ENCODE results near the gene GNG14. TPM values are rescaled to one million over a fixed set of nuclear protein-coding genes. Genes with fewer than 3 reads are reported as not detected.

The GNG14 gene
- not detected in 2 replicates for total RNA-seq

DNA sequence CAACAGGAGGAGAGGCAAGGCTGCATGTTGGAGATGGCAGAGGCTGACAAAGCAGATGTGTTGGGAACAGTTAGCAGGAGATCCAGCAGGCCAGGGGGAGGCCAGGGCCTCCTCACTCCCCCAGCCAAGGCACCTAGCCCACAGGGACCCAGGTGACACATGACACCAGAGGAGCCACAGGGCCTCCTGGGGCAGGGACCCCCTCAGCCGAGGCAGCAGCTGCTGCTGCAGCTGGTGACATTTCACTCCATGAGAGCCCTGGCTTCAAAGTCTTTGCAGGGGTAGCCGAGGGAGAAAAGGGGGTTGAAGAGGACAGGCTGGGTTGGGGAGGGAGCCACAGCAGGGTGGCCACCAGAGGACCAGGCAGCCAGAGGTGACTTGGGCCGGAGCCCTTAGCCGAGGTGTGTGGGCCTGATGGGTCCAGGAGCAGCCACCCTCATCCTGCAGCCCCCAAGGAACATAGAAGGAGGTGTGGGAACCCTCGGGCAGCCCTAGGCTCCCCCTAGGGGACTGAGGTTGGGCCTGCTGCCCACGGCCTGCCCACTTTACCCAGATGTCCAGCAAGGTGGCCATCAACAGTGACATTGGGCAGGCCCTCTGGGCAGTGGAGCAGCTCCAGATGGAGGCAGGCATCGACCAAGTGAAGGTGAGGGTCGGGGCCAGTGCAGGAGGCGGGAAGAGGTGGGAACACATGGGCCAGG, at the start of gene GNG14:
GNG14 (plus strand) TSS at position 503 of the 701 bp plus-strand sequence; CDS start at position 554, 51 bp downstream.

DNA sequence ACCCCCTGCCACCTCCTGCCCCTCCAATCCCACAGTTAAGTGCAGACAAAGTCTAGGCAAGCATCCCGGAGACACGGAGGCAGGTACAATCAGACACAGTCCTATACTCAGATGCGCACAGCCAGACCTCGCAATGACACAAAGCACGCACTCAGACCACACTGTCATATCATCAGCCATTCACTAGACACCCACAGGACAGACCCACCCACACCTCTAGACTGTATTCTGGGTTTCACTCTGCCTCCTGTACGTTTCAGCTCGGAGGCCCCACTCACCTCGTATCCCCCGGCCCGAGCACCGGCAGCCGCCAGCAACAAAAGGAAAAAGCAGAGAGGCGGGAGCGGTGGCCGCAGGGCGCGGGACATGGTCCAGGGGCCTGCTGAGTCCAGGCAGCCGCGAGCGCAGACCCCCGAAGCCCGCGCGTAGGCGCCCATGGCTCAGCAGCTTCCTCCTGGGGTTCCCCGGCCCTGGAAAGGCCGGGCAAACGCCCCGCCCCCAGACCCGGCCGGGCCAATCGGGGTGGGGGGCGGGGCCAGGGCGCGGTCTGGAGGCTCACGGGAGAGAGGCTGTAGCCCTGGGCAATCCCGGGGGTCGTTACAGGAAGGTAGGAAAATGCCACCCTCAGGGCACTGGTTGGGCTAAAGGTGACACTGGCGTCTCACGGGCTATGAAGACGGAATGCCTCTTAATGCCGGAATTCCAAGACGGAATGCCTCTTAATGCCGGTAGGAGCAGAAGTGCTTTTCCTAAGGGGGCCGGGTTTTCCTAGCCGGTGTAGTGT, 21.3 kb upstream of the GNG14 start, which contains the start of the genes MAN2B1 and WDR83:
MAN2B1 (minus strand) TSS at position 478 of the 784 bp plus-strand sequence; CDS start at position 437, 41 bp downstream.
WDR83 (plus strand) TSS at position 543 of the 784 bp plus-strand sequence. CDS start 2,984 bp downstream, outside the sequence.

DNA sequence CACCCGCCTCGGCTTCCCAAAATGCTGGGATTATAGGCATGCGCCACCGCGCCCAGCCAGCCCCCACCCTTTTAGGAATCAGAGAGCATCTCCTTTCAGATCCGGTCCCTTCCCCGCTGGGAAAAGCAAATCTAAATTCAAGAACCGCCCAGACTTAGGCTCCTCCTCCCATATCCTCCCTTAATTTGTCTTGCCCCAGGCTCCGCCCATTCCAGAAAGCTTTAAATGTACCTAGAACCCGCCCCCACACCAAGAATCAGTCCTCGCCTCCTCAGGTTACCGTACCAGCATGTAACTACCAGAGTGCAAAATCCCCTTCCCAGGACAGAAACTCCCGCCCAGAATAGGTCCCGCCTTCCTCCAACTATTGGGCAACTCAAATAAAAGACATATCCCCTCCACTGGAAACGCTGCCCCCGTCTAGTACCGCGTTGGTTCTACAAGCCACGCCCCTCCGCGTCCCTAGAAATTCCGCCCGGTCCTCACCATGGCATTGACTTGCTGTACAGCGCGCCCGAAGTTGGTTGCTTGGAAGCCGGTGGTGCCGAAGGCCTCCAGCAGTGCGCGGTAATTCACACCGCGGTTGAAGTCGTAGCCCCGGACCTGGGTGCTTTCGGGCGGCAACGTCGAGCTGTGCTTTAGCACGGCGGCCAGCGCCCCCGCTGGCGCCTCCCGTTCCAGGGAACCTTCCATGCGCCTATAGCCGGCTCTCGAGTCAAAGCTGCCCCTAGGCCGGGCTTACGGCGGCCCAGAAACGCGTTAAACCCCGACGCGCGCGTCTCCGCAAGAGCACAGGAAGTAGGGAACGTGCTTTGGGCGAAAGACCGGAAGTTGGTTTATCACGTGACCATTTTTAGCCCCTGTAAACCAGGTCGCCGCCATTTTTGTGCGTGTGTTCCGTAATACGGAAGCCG, 6.5 kb upstream of the GNG14 start, which contains the start of gene DHPS:
DHPS (minus strand) TSS at position 807 of the 914 bp plus-strand sequence; CDS start at position 693, 114 bp downstream.

DNA sequence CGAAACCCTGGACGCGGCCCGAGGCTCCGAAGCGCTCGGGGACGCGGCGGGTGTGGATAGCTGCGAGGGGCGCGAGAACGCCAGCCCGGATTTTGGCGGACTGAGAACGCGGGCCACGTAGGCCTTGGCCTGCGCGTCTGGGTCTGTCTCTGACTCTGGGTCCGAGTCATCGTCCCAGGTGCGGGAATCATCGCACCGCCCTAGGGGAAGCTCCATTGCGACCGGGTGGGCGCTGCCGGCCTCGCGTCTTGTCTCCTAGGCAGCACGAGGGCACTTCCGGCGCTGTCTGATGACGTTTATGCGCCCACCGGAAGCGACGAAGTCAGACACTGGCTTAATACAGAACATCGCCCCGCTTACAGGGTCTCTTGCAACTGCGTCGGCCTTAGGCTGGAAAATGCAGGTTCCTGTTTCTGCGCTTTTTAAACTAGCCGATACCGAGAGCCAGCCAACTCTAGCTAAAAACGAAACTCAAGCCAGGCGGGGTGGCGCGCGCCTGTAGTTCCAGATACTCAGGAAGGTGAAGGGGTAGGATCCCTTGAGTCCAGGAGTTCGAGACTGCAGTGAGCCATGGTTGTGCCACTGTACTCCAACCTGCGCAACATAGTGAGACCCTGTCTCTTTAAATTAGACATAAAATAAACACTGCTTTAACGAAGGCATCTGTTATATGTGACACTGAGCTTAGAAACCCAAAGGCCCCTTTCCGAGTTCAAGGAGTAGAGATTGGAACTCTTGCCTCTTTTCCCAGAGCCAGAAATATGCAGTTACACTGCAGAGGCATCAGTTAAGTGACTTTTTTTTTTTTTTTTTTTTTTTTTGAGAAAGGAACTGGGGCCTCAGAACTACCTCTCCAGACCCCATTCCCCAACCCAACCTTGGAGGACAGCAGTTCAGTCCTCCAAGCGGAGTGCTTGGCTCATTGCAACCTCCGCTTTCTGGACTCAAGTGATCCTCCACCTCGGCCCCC, 8.9 kb downstream of the GNG14 start, which contains the start of gene FBXW9:
FBXW9 (minus strand) TSS at position 266 of the 970 bp plus-strand sequence; CDS start at position 216, 50 bp downstream.

DNA sequence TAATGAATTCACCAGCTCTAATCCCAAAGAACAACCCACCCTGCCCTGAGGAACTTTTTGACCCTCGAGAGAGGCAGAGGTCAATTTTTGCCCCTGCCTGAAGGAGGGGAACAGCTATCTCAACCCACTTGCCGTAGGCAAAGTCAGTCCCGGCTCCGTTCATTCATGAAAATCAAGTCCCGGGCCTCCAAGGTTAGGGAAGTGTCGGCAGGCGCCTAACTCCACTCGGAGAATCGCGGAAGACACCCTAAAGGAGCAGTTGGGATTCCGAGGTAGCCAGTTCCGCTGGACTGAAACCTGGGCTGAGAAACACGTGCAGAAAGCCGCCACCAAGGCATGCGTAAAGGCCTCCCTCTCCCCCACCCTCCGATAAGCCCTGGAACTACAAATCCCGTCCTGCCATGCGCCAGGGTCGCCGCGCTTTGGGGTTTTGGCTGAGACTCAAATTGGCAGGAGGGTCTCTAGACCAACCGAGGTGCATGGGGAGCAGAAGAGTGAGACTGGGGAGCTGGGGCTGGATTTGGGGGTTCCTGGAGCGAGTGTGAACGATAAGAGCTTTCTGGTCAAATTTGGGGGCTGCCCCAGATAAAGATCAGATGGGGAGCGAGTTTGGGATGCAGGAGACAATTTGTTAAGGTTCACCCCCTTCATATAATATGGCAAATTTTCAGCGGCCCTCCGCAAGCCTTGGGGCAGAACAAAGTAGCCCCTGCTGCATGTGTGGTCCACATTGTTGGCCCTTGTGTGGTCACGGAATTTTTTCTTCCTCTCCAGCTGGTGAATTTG, 36.0 kb downstream of the GNG14 start, which contains the start of gene TNPO2:
TNPO2 (minus strand) TSS at position 292 of the 786 bp plus-strand sequence. CDS start 2,955 bp downstream, outside the sequence.

DNA sequence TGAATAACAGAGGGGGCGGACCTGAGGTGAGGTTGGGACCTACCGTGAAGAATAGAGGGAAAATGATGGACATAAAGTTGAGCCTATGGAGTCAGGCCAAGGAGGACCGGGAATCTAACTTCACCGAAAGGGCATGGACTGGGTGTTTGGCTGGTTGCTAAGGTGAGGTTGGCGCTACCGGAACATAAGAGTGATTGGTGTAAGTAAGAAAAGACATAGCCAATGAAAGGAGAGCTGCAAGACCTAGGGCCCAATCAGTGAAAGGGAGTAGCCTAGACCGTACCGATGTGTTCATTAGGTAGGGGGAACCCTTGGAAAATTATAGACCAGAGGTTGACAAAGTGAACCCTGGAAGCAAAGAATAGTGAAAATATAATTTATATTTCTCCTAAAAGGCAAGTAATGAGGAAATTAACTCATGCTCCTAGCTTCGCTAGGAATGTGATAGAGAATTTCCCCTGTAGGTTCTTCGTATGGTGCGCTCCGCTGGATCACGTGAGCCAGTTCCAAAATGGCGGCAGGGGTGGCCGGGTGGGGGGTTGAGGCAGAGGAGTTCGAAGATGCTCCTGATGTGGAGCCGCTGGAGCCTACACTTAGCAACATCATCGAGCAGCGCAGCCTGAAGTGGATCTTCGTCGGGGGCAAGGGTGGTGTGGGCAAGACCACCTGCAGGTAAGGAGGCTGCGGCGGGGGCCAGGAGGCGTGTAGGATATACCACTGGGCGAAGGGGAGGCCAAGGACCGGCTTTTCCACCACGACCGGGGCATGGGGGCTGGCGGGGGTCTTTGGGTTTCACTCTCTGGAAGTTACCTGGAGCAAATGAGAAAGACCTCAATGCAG, 49.4 kb downstream of the GNG14 start, which contains the start of gene GET3:
GET3 (plus strand) TSS at position 503 of the 840 bp plus-strand sequence; CDS start at position 512, 9 bp downstream.

Other genes with a start within 250 kb of the GNG14 start
- 1.5 and 1.6 TPM in 2 replicates for gene ZNF443, start 247.0 kb upstream of the GNG14 start, total RNA-seq
- gene ZNF709, start 203.2 kb upstream of the GNG14 start, total RNA-seq: 0.47 and 0.53 TPM in 2 replicates
- gene ZNF564, start 136.5 kb upstream of the GNG14 start, total RNA-seq: 2.6 and 3.9 TPM in 2 replicates
- gene ZNF490, start 77.2 kb upstream of the GNG14 start, total RNA-seq: 2.6 and 5.2 TPM in 2 replicates
- 5.2 and 5.3 TPM in 2 replicates for gene ZNF791, start 77.1 kb upstream of the GNG14 start, total RNA-seq
- 45.4 and 59.0 TPM in 2 replicates for gene MAN2B1, start 21.3 kb upstream of the GNG14 start, total RNA-seq
- gene WDR83, start 21.2 kb upstream of the GNG14 start, total RNA-seq: 5.1 and 11.3 TPM in 2 replicates
- gene DHPS, start 6.1 kb upstream of the GNG14 start, total RNA-seq: 70.4 and 110 TPM in 2 replicates
- gene FBXW9, start 8.6 kb downstream of the GNG14 start, total RNA-seq: 15.1 and 17.9 TPM in 2 replicates
- 20.5 and 26.8 TPM in 2 replicates for gene TNPO2, start 35.9 kb downstream of the GNG14 start, total RNA-seq
- gene TRIR, start 46.7 kb downstream of the GNG14 start, total RNA-seq: 272 and 389 TPM in 2 replicates
- gene GET3, start 49.5 kb downstream of the GNG14 start, total RNA-seq: 79.1 and 99.4 TPM in 2 replicates
- 0.39 TPM in 1 of 2 replicates, not detected in the other for gene BEST2, start 63.8 kb downstream of the GNG14 start, total RNA-seq
- gene HOOK2, start 87.6 kb downstream of the GNG14 start, total RNA-seq: 30.8 and 32.7 TPM in 2 replicates
- 369 and 618 TPM in 2 replicates for gene JUNB, start 103.5 kb downstream of the GNG14 start, total RNA-seq
- 260 and 355 TPM in 2 replicates for gene PRDX2, start 113.8 kb downstream of the GNG14 start, total RNA-seq
- not detected in 2 replicates for gene THSD8, start 114.1 kb downstream of the GNG14 start, total RNA-seq
- gene RNASEH2A, start 118.6 kb downstream of the GNG14 start, total RNA-seq: 26.7 and 51.0 TPM in 2 replicates
- gene RTBDN, start 146.6 kb downstream of the GNG14 start, total RNA-seq: not detected in 2 replicates
- gene MAST1, start 150.5 kb downstream of the GNG14 start, total RNA-seq: 0.08 and 0.78 TPM in 2 replicates
- gene DNASE2, start 193.5 kb downstream of the GNG14 start, total RNA-seq: 35.8 and 48.5 TPM in 2 replicates
- gene KLF1, start 199.2 kb downstream of the GNG14 start, total RNA-seq: not detected in 2 replicates
- 30.6 and 39.4 TPM in 2 replicates for gene GCDH, start 203.2 kb downstream of the GNG14 start, total RNA-seq
- 0.08 and 0.23 TPM in 2 replicates for gene SYCE2, start 231.3 kb downstream of the GNG14 start, total RNA-seq
- gene FARSA, start 245.7 kb downstream of the GNG14 start, total RNA-seq: 66.7 and 87.1 TPM in 2 replicates